OCI-LY3 (cell line): ENCODE measurements around the gene WARS2.

ENCODE experiments used
- CTCF ChIP-seq: fragments of 200-600, 300-600 bp; sonication (generic); IDR thresholded peaks from 2 replicates; pipeline ENCODE4 v1.5.1; 2014; ENCODE audit warnings: antibody characterized with exemption, low read length, low read depth
- EZH2phosphoT487 ChIP-seq: fragments of 200-600 bp; shearing (Covaris generic); IDR thresholded peaks from 2 replicates; pipeline ENCODE4 v1.6.1; 2018; ENCODE audit warnings: antibody characterized with exemption, mixed run types, low read depth

DNA sequence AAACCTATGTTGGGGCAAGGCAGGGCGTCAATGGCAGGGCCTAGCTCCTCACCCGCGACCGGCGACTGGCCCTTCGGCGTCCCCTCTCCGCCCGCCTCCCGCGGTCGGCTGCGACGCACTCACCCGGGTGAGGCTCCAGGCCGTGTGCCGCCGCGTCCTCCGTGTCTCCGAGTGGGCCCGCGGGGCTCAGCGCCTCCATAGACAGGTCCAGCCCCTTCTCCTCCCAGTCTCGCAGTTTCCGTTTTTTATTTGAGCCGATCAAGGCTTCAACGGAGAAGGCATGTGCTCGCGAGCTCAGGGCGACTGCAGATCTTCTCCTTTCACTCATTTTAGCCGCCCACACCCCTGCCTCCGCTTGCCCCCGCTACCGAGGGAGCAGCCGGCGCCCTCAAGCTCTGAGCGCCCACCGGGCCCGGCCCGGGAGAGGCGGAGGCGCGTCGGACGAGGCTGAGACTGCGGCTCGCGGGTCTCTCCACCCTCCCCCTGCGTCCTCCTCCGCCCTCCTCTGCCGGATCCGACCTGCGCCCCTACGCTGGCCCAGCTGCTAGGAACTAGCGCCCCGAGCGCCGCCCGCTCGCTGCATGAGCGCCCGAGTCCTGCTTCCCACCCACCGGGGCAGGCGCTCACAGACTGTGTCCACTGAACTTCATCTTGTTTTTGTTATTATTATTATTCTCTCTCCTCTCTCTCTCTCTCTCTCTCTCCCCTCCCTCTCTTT lies 152.8 kb downstream of the WARS2 start:
- no peak for TF ChIP-seq EZH2phosphoT487
- TF ChIP-seq CTCF = no peak
